ENCODE results near the gene TNFSF15.

DNA sequence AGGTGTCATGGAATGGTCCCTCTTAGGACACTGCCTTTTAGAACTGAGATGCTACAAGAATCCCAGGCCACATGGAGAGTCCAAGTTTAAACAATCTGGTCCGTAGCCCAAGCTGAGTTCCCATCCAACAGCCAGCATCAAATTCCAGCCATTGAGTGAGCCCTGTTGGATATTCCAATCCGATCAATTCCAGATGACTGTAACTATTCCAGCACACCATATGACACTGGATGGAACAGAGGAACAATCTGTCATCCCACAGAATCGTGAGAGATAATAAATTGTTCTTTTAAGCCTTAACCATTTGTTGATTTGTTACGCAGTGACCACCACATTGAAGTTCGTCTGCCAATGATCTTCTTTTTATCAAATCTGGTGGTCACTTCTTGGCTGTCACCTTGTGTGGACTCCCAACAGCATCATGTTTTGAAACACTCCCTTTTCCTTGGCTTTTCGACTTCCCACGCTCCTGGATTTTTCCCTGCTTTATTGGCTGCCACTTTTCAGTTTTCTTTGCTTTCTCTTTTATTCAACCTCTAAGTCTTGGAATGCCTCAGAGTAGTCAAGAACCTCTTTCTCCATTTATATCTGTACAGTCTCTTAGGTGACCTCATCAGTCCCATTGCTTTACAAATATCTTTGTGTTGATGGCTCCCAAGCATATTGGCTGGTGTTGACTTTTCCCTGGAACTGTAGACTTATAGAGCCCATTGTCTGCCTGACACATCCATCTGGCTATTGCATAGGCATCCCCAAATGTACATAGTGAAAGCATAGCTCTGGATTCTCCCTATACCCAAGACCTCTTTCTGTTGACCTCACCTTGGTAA lies 46.1 kb downstream of the TNFSF15 start:
- TF ChIP-seq, protein P1, sequence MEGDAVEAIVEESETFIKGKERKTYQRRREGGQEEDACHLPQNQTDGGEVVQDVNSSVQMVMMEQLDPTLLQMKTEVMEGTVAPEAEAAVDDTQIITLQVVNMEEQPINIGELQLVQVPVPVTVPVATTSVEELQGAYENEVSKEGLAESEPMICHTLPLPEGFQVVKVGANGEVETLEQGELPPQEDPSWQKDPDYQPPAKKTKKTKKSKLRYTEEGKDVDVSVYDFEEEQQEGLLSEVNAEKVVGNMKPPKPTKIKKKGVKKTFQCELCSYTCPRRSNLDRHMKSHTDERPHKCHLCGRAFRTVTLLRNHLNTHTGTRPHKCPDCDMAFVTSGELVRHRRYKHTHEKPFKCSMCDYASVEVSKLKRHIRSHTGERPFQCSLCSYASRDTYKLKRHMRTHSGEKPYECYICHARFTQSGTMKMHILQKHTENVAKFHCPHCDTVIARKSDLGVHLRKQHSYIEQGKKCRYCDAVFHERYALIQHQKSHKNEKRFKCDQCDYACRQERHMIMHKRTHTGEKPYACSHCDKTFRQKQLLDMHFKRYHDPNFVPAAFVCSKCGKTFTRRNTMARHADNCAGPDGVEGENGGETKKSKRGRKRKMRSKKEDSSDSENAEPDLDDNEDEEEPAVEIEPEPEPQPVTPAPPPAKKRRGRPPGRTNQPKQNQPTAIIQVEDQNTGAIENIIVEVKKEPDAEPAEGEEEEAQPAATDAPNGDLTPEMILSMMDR (IDR thresholded peaks at IDR 0.05; ENCODE audit: insufficient read depth, low read length, poor library complexity, severe bottlenecking), result no peak
- no peak for TF ChIP-seq EZH2phosphoT487 (conservative IDR thresholded peaks at IDR 0.05; ENCODE audit: low read length)
